OCI-LY3 (cell line): ENCODE results near the gene LRFN2.

Source experiments
- CTCF ChIP-seq: fragments of 200-600, 300-600 bp; sonication (generic); IDR thresholded peaks from 2 replicates; pipeline ENCODE4 v1.5.1; 2014; ENCODE audit warnings: antibody characterized with exemption, low read length, low read depth
- EZH2phosphoT487 ChIP-seq: fragments of 200-600 bp; shearing (Covaris generic); IDR thresholded peaks from 2 replicates; pipeline ENCODE4 v1.6.1; 2018; ENCODE audit warnings: antibody characterized with exemption, mixed run types, low read depth

- no peak for TF ChIP-seq CTCF
- no peak for TF ChIP-seq EZH2phosphoT487
Measured at GRCh38 chr6:40392589-40392988, 194.6 kb downstream of the LRFN2 start.
